Sigmoid colon (tissue), 4 donors: ENCODE results near the gene CHCHD4.

Experiments
- CTCF ChIP-seq, 4 experiments: fragments of 450-650 bp in 3 of 4; fragments of 200-600 bp in 1 of 4; IDR thresholded peaks; one replicate each; pipeline ENCODE4 v1.5.1; 2016 to 2019; ENCODE audit warnings: antibody characterized with exemption in 4 of 4, mild to moderate bottlenecking in 3 of 4, moderate library complexity in 2 of 4
- EP300 ChIP-seq, 4 donors: sonication (generic); formaldehyde crosslinking; IDR thresholded peaks; one replicate each; pipeline ENCODE4 v1.6.1; 2017; ENCODE audit warnings: antibody characterized with exemption in 4 of 4
- POLR2A ChIP-seq, 2 donors: fragments of 450-650 bp; IDR thresholded peaks; one replicate each; pipeline ENCODE4 v1.6.1; 2016; ENCODE audit warnings: antibody characterized with exemption in 2 of 2, mild to moderate bottlenecking in 2 of 2, moderate library complexity in 2 of 2

GRCh38 chr3:14147066-14147435 lies 22.4 kb upstream of the CHCHD4 start:
- TF ChIP-seq POLR2A (IDR thresholded peaks at IDR 0.05), result no peak
- TF ChIP-seq CTCF (IDR thresholded peaks at IDR 0.05), result no peak
- no peak for TF ChIP-seq EP300 (IDR thresholded peaks at IDR 0.05)
